Loucy (cell line): ENCODE results near the gene CFAP20.

ENCODE experiments used
- H2AFZ ChIP-seq: fragments of 200-600 bp; sonication (generic); 2 replicates; pipeline ENCODE4 v1.6.0; 2016; ENCODE audit warnings: antibody characterized with exemption, mild to moderate bottlenecking, low read length, moderate library complexity
- H3F3A ChIP-seq: fragments of 200-600 bp; 2 replicates; pipeline ENCODE4 v1.6.0; 2016; ENCODE audit warnings: antibody characterized with exemption, low read depth, mild to moderate bottlenecking
- H3K27me3 ChIP-seq: fragments of 200-600 bp; sonication (generic); 2 replicates; pipeline ENCODE4 v1.6.1; 2014; ENCODE audit warnings: low read length, mild to moderate bottlenecking; ENCODE audit not compliant: insufficient read depth, poor library complexity, severe bottlenecking
- H3K36me3 ChIP-seq: fragments of 200-600 bp; sonication (generic); 2 replicates; pipeline ENCODE4 v1.6.1; 2016; ENCODE audit warnings: low read length; ENCODE audit not compliant: insufficient read depth
- H3K4me1 ChIP-seq: fragments of 200-600 bp; sonication (generic); 2 replicates; pipeline ENCODE4 v1.5.1; 2014; ENCODE audit warnings: low read length, mild to moderate bottlenecking; ENCODE audit not compliant: insufficient read depth, poor library complexity, severe bottlenecking
- H3K4me2 ChIP-seq: fragments of 200-600 bp; sonication (generic); 2 replicates; pipeline ENCODE4 v1.6.0; 2014; ENCODE audit warnings: antibody characterized with exemption, low read length, low read depth, mild to moderate bottlenecking; ENCODE audit not compliant: poor library complexity, severe bottlenecking
- H3K4me3 ChIP-seq: fragments of 200-600 bp; sonication (generic); 2 replicates; pipeline ENCODE4 v1.5.1; 2014; ENCODE audit warnings: low read length, mild to moderate bottlenecking, mixed read lengths; ENCODE audit not compliant: poor library complexity, severe bottlenecking
- H3K79me2 ChIP-seq: fragments of 200-600 bp; sonication (generic); 2 replicates; pipeline ENCODE4 v1.6.1; 2014; ENCODE audit warnings: low read length; ENCODE audit not compliant: insufficient read depth
- H3K9ac ChIP-seq: fragments of 200-600 bp; sonication (generic); 2 replicates; pipeline ENCODE4 v1.6.0; 2014; ENCODE audit warnings: mild to moderate bottlenecking, low read depth, low read length, moderate library complexity; ENCODE audit not compliant: poor library complexity, severe bottlenecking
- H3K9me2 ChIP-seq: fragments of 200-600 bp; sonication (generic); replicated peaks from 2 replicates; pipeline ENCODE4 v1.6.1; 2016; ENCODE audit warnings: low read depth, low read length, mixed read lengths
- H3K9me3 ChIP-seq: fragments of 200-600 bp; sonication (generic); 2 replicates; pipeline ENCODE4 v1.6.1; 2014; ENCODE audit warnings: mild to moderate bottlenecking, antibody characterized with exemption, low read length, low read depth; ENCODE audit not compliant: insufficient read depth
- H4K20me1 ChIP-seq: fragments of 200-600 bp; sonication (generic); 2 replicates; pipeline ENCODE4 v1.6.0; 2014; ENCODE audit warnings: antibody characterized with exemption, low read length, mild to moderate bottlenecking; ENCODE audit not compliant: insufficient read depth, poor library complexity, severe bottlenecking
- EZH2phosphoT487 ChIP-seq: fragments of 200-600 bp; IDR thresholded peaks from 2 replicates; pipeline ENCODE4 v1.6.1; 2018; ENCODE audit warnings: antibody characterized with exemption, mild to moderate bottlenecking, moderate library complexity, borderline replicate concordance
- TF ChIP-seq, protein P1 (sequence below): fragments of 200-600 bp; sonication (generic); conservative IDR thresholded peaks from 2 replicates; pipeline ENCODE4 v1.5.1; 2014; ENCODE audit warnings: mild to moderate bottlenecking, antibody characterized with exemption, low read length

CFAP20 gene

DNA sequence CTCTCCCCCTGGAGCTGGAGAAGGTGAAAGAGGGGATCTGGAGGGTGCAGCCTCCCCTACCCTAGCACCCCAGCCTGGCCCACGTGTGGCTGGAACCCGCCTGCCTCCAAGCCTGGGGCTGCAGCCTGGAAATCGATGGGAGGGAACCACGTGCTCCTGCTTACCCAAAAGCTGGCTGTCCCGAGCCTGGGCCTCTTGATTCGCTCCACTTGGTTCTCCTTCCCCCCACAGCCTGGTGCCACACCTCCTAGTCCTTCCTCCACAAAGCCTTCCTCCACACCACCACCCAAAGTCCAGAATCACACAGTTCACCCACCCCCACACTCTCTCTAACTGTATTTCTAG is 29.3 kb downstream of the CFAP20 start:
- Histone ChIP-seq H3F3A (no peaks in the 10 kb centered on the region), H3K36me3 (no peaks in the 10 kb centered on the region), H3K9me2 (no peaks in the 10 kb centered on the region), H2AFZ (peak overlapping the region; percentile 72; the same call in 1 of the 2 replicates), H4K20me1 (no peaks in the 10 kb centered on the region), H3K4me2 (peak overlapping the region; percentile 17), H3K79me2 (no peaks in the 10 kb centered on the region), H3K9ac (peak overlapping the region; percentile 38), H3K4me1 (peaks cover 32% of the 10 kb centered on the region), H3K27me3 (no peaks in the 10 kb centered on the region), H3K4me3 (no peak overlapping the region), H3K9me3 (no peaks in the 10 kb centered on the region)
- TF ChIP-seq, protein P1, sequence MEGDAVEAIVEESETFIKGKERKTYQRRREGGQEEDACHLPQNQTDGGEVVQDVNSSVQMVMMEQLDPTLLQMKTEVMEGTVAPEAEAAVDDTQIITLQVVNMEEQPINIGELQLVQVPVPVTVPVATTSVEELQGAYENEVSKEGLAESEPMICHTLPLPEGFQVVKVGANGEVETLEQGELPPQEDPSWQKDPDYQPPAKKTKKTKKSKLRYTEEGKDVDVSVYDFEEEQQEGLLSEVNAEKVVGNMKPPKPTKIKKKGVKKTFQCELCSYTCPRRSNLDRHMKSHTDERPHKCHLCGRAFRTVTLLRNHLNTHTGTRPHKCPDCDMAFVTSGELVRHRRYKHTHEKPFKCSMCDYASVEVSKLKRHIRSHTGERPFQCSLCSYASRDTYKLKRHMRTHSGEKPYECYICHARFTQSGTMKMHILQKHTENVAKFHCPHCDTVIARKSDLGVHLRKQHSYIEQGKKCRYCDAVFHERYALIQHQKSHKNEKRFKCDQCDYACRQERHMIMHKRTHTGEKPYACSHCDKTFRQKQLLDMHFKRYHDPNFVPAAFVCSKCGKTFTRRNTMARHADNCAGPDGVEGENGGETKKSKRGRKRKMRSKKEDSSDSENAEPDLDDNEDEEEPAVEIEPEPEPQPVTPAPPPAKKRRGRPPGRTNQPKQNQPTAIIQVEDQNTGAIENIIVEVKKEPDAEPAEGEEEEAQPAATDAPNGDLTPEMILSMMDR = no peak
- no peak for TF ChIP-seq EZH2phosphoT487

DNA sequence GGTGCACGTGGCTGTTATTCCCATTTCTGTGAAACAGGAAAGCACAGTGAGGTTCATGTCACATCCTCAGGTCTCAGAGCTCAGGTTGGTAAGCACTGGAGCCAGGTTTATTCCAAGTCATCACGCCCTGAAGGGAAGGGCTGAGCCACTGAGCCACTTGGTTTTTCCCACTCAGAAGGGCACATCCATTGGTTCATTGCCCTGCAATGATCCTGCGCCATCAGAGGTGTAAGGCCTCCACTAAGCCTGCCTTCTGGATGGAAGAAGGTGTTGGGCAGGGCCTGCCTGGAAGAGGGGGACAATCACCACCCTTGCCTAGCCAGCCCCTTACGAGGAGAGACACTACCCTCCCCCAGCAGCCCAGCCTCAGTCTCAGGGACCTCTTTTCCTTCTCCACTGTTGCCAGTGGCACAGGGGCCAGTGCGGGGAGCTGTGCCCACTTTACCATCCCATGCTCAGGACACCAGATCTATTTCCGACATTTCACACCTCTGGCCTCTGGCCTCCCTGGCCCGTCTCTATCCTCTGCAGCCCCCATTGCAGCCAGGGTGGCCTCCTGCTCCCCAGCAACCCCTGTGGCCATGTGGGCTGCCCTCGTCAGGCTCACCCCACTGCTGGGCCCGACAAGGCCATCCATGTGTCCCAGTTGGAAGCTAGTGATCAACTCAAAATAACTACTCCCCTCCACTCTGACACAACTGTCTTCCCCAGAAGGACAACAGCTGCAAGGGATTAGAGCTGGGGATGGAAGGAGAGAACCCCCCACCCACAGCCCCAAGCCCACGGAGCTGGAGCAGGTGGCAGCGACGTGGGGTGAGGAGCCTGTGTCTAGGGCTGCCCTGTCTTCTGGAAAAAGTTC is 29.9 kb downstream of the CFAP20 start:
- no peak for TF ChIP-seq EZH2phosphoT487
- TF ChIP-seq, protein P1 = no peak
- Histone ChIP-seq H4K20me1 (no peaks in the 10 kb centered on the region), H3K4me2 (no peak overlapping the region), H3F3A (no peaks in the 10 kb centered on the region), H3K36me3 (no peaks in the 10 kb centered on the region), H3K4me1 (peaks cover 34% of the 10 kb centered on the region), H3K9ac (no peak overlapping the region), H3K9me2 (no peaks in the 10 kb centered on the region), H2AFZ (no peak overlapping the region), H3K9me3 (no peaks in the 10 kb centered on the region), H3K79me2 (no peaks in the 10 kb centered on the region), H3K27me3 (no peaks in the 10 kb centered on the region), H3K4me3 (no peak overlapping the region)

DNA sequence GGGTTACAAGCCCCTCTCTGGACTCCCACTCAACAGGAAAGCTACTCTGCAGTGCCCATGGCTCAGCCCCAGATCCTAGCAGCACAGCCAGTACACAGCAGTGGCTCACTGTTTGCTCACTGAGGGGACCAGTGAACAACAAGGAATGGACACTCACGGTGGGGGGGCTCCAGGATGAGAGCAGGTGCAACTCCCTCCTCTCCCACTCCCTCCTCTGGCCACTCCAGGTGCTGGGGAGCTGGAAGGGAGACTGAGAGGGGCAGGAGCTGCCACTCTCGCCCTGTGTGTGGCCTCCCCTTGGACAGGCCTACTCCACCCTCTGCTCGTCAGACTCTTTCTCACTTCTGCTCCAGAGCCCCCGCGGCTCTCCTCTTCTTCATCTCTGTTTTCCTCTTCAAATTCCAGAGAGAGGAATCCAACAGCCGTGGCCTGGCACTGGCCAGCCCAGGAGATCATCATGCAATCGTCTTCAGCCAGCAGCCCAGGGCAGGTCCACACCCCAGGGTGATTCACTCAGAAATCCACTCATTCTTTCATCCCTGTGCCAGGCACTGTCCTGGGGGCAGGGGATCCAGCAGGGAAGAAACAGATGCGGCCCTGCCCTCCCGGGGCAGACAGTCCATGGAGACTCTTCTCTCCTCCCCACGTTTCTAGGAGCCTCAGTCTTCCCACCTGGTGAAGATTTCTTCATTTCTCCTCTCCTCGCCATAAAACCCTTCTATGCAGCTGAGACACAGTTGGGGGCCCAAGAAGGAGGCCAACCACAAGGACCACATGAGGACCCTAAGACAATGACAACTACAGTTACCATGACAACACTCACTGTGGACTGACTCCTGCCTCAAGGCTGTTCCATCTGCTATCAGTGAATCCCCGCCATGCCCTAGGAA is 30.7 kb downstream of the CFAP20 start:
- Histone ChIP-seq H3K36me3 (no peaks in the 10 kb centered on the region), H3K9me3 (no peaks in the 10 kb centered on the region), H4K20me1 (no peaks in the 10 kb centered on the region), H3K9ac (peak overlapping the region; percentile 38), H3K4me2 (no peak overlapping the region), H3K4me1 (peaks cover 34% of the 10 kb centered on the region), H2AFZ (no peak overlapping the region), H3K4me3 (no peak overlapping the region), H3K79me2 (no peaks in the 10 kb centered on the region), H3K9me2 (no peaks in the 10 kb centered on the region), H3F3A (no peaks in the 10 kb centered on the region), H3K27me3 (no peaks in the 10 kb centered on the region)
- TF ChIP-seq, protein P1 = no peak
- no peak for TF ChIP-seq EZH2phosphoT487
